IPS DF 6.9 (cell line): ENCODE data around the gene SCMH1.

Experiments used
- DNase-seq: peaks from one replicate; pipeline ENCODE4 v3.0.0-alpha.2; 2013; ENCODE audit warnings: low read depth, low spot score
- H3K27ac ChIP-seq: one replicate; pipeline ENCODE4 v1.5.1; 2013; ENCODE audit warnings: low read length, control low read depth
- H3K27me3 ChIP-seq: 2 replicates; pipeline ENCODE4 v1.6.1; 2013; ENCODE audit warnings: mild to moderate bottlenecking, low read length; ENCODE audit not compliant: control insufficient read depth, insufficient read depth
- H3K36me3 ChIP-seq: 2 replicates; pipeline ENCODE4 v1.6.1; 2013; ENCODE audit warnings: low read length; ENCODE audit not compliant: control insufficient read depth, insufficient read depth
- H3K4me1 ChIP-seq: 2 replicates; pipeline ENCODE4 v1.6.1; 2013; ENCODE audit warnings: low read length; ENCODE audit not compliant: control insufficient read depth, insufficient read depth
- H3K4me3 ChIP-seq: 2 replicates; pipeline ENCODE4 v1.5.1; 2013; ENCODE audit warnings: mild to moderate bottlenecking, low read length
- H3K9me3 ChIP-seq: 2 replicates; pipeline ENCODE4 v1.6.1; 2013; ENCODE audit warnings: low read length, inconsistent platforms; ENCODE audit not compliant: control insufficient read depth, insufficient read depth
- WGBS: extraction: QIAGEN DNeasy Blood & Tissue Kit; methylation state at CpG from one replicate; pipeline ENCODE4 v1.1.7; 2013; ENCODE audit warnings: mixed read lengths, missing lambda C conversion rate; ENCODE audit not compliant: insufficient read length, insufficient coverage; 5-methylcytosine and 5-hydroxymethylcytosine counted together

Gene SCMH1

GRCh38 chr1:41101950-41102607 lies 140.0 kb downstream of the SCMH1 start:
- Histone ChIP-seq H3K9me3 (no peaks in the 10 kb centered on the region), H3K36me3 (no peaks in the 10 kb centered on the region), H3K27ac (no peak overlapping the region), H3K4me3 (no peak overlapping the region), H3K27me3 (no peaks in the 10 kb centered on the region), H3K4me1 (no peaks in the 10 kb centered on the region)
- WGBS: no CpG with 5 or more reads among the region's 2 CpGs
- DNase-seq: no peak

DNA sequence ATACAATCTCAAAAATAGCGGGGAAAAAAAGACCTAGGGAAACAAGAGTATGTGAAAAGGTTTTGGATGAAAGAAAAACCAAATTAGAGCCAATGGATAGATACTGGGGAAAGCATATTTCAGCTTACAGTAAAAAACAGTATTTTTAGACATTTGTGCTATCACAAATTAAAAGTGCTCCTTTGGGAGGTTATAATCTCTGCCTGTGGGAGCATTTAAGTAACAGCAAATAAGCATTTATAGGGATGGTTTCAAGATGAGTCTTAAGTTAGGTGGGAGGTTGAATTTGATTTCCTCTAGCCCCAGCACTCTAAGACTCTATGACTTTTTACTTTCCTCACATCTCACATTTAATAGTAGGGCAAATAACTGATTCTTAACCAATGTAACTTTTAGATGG lies 141.0 kb downstream of the SCMH1 start:
- H3K4me3 ChIP-seq: no peak overlapping the region
- no peaks in the 10 kb centered on the region for H3K9me3 ChIP-seq
- H3K4me1 ChIP-seq: no peaks in the 10 kb centered on the region
- no CpG with 5 or more reads among the region's 1 CpG for WGBS
- no peaks in the 10 kb centered on the region for H3K27me3 ChIP-seq
- no peak for DNase-seq
- no peak overlapping the region for H3K27ac ChIP-seq
- no peaks in the 10 kb centered on the region for H3K36me3 ChIP-seq

DNA sequence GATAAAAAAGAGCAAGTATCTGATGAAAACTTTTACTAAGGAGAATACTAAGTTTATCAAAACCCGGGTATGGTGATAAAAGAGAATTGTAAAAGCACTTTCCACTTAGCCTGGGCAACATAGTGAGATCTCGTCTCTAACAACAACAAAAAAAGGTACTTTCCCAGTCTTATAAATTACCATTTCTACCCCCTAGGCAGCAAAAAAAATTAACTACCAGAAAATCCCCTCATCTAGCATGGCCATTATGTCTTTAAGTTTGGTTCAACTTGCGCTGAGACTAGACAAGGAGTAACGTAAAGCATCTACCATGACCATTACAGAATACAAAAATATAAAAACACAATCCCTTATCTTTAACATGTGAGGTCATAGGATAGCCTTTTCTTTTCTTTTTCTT lies 141.9 kb downstream of the SCMH1 start:
- no peak for DNase-seq
- Histone ChIP-seq H3K36me3 (no peaks in the 10 kb centered on the region), H3K4me3 (no peak overlapping the region), H3K9me3 (no peaks in the 10 kb centered on the region), H3K27me3 (no peaks in the 10 kb centered on the region), H3K27ac (no peak overlapping the region), H3K4me1 (no peaks in the 10 kb centered on the region)
- WGBS: no CpG with 5 or more reads among the region's 4 CpGs

- no peaks in the 10 kb centered on the region for H3K36me3 ChIP-seq
- WGBS: 100% methylated on average over 1 of the region's 5 CpGs
- no peaks in the 10 kb centered on the region for H3K4me1 ChIP-seq
Measured at GRCh38 chr1:41098730-41099460, 143.2 kb downstream of the SCMH1 start.

GRCh38 chr1:41097105-41097504 lies 145.0 kb downstream of the SCMH1 start:
- Histone ChIP-seq H3K36me3 (no peaks in the 10 kb centered on the region), H3K4me3 (no peak overlapping the region), H3K27ac (no peak overlapping the region), H3K9me3 (no peaks in the 10 kb centered on the region), H3K4me1 (no peaks in the 10 kb centered on the region), H3K27me3 (no peaks in the 10 kb centered on the region)
- no peak for DNase-seq
- no CpG with 5 or more reads among the region's 4 CpGs for WGBS

More at GRCh38 chr1:41098730-41099460, 143.2 kb downstream of the SCMH1 start:
- H3K4me3 ChIP-seq: no peak overlapping the region
- H3K27me3 ChIP-seq: no peaks in the 10 kb centered on the region
- no peak for DNase-seq
- no peak overlapping the region for H3K27ac ChIP-seq
- H3K9me3 ChIP-seq: no peaks in the 10 kb centered on the region

DNA sequence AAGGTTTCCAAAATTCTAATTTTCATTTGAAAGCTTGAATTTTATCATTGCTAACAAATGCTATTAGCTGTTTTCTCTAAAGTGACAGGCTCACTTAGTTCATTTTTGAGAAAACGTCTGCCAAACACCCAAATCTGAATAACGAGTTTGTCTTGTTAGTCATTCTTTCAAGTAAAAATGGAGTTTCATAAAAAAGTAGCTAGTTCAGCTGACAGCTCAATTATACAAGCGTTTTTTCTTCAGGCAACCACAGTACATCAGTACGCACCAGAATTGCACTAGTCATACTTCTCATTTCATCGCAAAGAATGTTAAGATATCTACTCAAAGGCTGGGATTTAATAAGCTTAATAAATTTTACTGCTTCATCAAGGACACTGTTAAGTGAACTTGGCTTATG lies 148.3 kb downstream of the SCMH1 start:
- no peaks in the 10 kb centered on the region for H3K27me3 ChIP-seq
- no CpG with 5 or more reads among the region's 5 CpGs for WGBS
- no peak overlapping the region for H3K4me3 ChIP-seq
- H3K36me3 ChIP-seq: no peaks in the 10 kb centered on the region
- no peak overlapping the region for H3K27ac ChIP-seq
- no peak for DNase-seq
- H3K9me3 ChIP-seq: no peaks in the 10 kb centered on the region
- no peaks in the 10 kb centered on the region for H3K4me1 ChIP-seq

GRCh38 chr1:41086921-41087320 lies 155.2 kb downstream of the SCMH1 start:
- H3K36me3 ChIP-seq: no peaks in the 10 kb centered on the region
- no peaks in the 10 kb centered on the region for H3K27me3 ChIP-seq
- no peaks in the 10 kb centered on the region for H3K4me1 ChIP-seq
- H3K4me3 ChIP-seq: no peak overlapping the region
- no peak for DNase-seq
- no peaks in the 10 kb centered on the region for H3K9me3 ChIP-seq
- H3K27ac ChIP-seq: no peak overlapping the region

GRCh38 chr1:41078616-41079015 lies 163.5 kb downstream of the SCMH1 start:
- Histone ChIP-seq H3K9me3 (no peaks in the 10 kb centered on the region), H3K4me1 (no peaks in the 10 kb centered on the region), H3K27me3 (no peaks in the 10 kb centered on the region), H3K27ac (no peak overlapping the region), H3K36me3 (no peaks in the 10 kb centered on the region), H3K4me3 (no peak overlapping the region)
- WGBS: 100% methylated on average over 1 of the region's 2 CpGs
- DNase-seq: no peak

GRCh38 chr1:41078193-41078592 lies 163.9 kb downstream of the SCMH1 start:
- Histone ChIP-seq H3K36me3 (no peaks in the 10 kb centered on the region), H3K4me3 (no peak overlapping the region), H3K27me3 (no peaks in the 10 kb centered on the region), H3K27ac (no peak overlapping the region), H3K9me3 (no peaks in the 10 kb centered on the region), H3K4me1 (no peaks in the 10 kb centered on the region)
- WGBS: no CpG with 5 or more reads among the region's 3 CpGs
- no peak for DNase-seq

DNA sequence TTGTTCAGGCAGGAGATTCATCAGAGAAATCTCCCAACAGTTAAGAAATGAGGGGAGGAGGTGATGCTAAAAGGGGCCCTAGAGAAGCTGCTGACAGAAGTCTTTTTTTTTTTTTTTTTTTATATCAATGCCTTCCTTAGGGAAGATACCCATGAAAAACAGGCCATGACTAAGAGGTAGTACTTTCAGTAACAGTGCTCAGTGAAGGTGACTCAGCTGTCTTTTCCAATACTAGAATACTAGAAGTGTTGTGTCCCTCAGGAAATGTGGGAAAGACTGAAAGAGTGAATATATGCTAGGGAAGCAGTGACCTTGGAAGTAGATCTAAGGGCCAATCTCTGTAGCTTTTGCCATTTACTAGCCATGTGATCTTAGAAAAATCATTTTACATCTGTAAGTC lies 168.1 kb downstream of the SCMH1 start:
- no peaks in the 10 kb centered on the region for H3K4me1 ChIP-seq
- no peak overlapping the region for H3K4me3 ChIP-seq
- no peaks in the 10 kb centered on the region for H3K9me3 ChIP-seq
- no peaks in the 10 kb centered on the region for H3K36me3 ChIP-seq
- DNase-seq: no peak
- no peak overlapping the region for H3K27ac ChIP-seq
- H3K27me3 ChIP-seq: no peaks in the 10 kb centered on the region

DNA sequence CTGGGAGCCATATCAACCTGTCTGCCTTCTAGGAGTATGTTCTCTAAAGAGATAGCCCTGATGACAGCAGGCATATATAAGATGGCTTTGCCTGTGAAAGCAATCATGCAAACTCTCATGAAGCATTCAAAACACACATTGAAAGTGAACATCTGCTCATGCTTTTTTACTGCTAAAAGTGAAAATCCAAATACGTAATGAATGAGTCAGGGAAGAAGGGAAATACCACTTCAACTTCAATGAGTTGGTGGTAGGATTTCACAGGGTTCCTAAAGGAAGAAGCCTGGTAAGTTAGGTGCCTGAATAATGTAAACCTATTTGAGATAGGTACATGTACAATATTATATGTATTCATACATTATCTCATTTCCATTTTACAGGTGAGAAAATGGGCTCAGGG lies 170.1 kb downstream of the SCMH1 start:
- Histone ChIP-seq H3K4me1 (no peaks in the 10 kb centered on the region), H3K36me3 (no peaks in the 10 kb centered on the region), H3K27me3 (no peaks in the 10 kb centered on the region), H3K27ac (no peak overlapping the region), H3K9me3 (no peaks in the 10 kb centered on the region), H3K4me3 (no peak overlapping the region)
- no CpG with 5 or more reads among the region's 1 CpG for whole genome bisulfite sequencing
- DNase-seq: no peak
